ENCODE data around the gene HDAC7.

The HDAC7 gene

DNA sequence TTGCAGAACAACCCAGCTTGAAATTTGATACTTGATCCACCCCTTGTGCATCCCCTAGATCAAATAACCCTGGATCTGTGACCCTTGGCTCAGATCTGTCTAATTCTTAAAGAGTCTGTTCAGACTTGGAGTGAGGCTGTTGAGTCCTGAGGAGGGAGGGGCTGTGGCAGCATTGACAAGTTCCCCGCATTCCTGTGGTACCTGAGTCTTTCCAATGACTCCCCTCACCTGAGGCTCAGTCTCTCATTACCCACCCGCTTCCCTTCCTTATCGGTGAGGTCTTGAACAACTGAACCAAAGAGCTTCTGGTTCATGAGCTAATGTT, 16.1 kb upstream of the HDAC7 start:
- TF ChIP-seq, protein P1, sequence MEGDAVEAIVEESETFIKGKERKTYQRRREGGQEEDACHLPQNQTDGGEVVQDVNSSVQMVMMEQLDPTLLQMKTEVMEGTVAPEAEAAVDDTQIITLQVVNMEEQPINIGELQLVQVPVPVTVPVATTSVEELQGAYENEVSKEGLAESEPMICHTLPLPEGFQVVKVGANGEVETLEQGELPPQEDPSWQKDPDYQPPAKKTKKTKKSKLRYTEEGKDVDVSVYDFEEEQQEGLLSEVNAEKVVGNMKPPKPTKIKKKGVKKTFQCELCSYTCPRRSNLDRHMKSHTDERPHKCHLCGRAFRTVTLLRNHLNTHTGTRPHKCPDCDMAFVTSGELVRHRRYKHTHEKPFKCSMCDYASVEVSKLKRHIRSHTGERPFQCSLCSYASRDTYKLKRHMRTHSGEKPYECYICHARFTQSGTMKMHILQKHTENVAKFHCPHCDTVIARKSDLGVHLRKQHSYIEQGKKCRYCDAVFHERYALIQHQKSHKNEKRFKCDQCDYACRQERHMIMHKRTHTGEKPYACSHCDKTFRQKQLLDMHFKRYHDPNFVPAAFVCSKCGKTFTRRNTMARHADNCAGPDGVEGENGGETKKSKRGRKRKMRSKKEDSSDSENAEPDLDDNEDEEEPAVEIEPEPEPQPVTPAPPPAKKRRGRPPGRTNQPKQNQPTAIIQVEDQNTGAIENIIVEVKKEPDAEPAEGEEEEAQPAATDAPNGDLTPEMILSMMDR (IDR thresholded peaks at IDR 0.05; ENCODE audit: borderline replicate concordance, insufficient read depth, low read depth, low read length), result no peak
- no peak overlapping the region for H3K4me3 ChIP-seq (ENCODE audit: low read depth, low read length)

DNA sequence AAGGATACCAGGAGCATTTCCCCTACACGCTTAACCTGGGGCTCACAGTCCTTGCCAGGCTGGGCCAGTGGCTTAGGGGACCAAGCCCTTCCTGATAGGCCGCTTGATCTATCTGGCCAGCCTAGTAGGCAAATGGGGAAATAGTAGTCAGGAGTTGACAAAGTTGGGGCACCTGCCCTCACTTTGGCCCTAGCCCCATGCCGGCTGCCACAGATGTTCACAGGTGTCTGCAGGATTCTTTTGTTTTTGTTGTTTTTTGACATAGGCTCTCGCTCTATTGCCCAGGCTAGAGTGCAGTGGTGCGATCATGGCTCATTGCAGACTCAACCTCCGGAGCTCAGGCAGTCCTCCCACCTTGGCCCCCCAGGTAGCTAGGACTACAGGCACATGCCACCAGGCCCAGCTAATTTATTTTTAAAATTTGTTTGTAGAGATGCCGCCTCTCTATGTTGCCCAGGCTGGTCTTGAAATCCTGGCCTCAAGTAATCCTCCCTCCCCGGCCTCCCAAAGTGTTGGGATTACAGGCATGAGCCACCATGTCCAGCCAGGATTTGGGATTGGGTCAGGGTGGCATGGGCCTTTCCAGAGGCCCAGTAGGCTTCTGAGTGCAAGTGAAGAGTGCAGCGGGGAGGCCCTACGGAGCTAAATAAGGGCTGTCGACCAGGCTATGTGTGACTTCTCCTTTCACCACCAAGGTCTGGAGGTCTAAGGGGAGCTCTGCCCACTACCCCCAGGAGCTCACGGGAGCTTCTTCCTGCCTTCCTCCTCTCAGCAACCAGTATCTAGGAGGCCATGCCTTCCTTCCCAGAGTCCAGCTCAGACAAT, 15.5 kb upstream of the HDAC7 start:
- no peak overlapping the region for H3K4me3 ChIP-seq (ENCODE audit: low read depth, low read length)
- TF ChIP-seq, protein P1 (IDR thresholded peaks at IDR 0.05; ENCODE audit: borderline replicate concordance, insufficient read depth, low read depth, low read length), result no peak

DNA sequence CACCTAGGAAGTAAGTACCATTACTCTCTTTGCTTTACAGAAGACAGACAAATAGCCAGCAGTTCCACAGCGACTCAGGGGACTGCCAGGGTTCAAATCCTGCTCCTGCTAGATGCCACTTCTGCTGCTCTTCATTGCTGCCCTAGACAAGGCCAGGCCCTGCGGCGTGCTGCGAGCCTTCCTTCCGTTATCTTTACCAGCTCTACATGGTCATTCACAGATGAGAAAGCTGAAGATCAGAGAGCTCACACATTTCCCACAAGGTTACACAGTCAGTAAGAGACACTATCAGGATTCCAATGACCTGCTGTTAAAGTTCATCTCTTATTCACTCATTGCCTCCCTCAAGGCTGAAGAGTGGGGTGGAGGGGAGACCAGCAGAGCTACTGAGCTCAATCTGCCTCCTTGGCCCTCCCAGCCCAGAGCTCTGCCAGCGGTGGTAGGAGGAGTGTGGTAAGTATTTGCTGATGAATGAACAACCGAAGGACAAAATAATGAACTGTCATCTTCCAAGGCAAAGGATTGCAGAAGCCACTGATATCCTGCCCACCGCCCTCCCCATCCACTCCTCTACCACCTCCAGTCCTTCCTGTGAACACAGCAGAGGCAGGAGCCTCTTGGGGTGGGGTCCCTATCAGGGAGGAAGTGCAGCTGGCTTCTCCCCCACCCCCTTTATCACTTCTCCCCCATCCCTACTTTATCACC, 14.6 kb upstream of the HDAC7 start:
- no peak overlapping the region for H3K4me3 ChIP-seq (ENCODE audit: low read depth, low read length)
- TF ChIP-seq, protein P1 (IDR thresholded peaks at IDR 0.05; ENCODE audit: borderline replicate concordance, insufficient read depth, low read depth, low read length), result no peak

DNA sequence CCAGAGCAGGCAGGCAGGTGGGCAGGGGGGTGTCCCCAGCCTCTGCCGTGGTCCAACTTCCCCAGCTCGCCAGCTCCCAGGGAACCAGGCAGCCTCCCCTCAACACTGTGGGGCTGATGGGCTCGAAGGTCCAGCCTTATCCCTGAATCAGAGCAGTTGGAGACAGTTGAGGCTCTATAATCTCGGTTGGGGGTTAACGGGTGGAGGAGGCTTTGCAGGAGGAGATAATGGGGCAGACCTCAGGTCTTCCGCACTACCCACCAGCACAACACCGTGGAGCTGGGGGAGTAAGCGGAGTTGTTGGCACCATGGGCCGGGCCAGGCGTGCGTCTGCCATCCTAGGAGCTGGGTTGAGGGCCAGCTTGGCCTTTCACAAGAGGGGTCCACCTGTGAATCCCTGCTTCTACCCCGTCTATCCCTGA, 13.9 kb upstream of the HDAC7 start:
- TF ChIP-seq, protein P1 (IDR thresholded peaks at IDR 0.05; ENCODE audit: borderline replicate concordance, insufficient read depth, low read depth, low read length), result no peak
- H3K4me3 ChIP-seq (ENCODE audit: low read depth, low read length), result no peak overlapping the region

DNA sequence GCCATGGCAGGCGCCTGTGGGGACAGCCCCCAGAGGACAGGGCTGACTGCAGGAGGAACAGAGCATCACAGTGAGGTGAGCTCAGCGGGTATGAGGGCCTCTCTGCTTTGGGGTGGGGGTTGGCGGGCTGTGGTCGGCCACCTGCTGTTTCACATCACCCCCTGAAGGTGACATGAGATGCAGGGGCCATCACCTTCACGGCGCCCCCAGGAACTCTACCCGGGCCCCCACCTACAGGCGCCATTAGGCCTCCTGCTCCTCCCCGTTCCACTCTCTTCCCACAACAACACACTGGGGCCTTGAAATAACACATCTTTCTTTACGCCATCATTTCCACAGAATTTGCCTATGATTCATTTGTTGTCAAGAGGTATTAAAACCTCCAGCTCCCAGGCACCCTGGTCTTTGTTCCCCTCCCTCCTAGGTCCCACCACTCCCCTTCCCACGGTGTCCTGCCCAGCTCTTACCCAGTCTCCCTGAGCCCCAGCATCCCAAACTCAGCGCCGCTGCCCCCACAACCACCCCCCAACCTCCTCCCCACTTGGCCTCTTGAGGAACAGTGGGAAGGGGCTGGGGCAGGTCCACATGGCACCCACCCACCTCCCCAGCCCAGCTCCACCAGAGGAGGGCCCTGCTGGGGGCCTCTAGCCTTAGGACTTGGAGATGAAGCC, 12.7 kb upstream of the HDAC7 start:
- TF ChIP-seq, protein P1 (IDR thresholded peaks at IDR 0.05; ENCODE audit: borderline replicate concordance, insufficient read depth, low read depth, low read length), result no peak
- H3K4me3 ChIP-seq (ENCODE audit: low read depth, low read length), result peak overlapping the region; percentile 11

DNA sequence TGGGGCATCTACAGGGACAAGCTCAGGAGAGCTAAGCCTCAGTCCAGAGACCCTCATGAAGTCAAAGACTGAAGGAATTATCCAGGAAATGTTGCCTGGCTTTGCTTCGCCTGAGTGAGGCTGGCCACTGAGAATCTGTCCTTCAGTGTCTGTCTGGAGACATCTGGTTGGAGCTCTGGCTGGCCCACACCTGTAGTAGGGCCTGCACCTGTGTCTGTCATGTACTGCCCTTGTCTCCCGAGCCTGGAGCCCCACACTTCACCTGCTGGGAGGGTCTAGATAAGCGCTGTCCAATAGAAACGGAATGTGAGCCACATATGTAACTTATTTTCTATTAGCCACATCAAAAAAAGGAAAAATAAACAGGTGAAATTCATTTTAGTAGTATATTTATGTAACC, 9.9 kb upstream of the HDAC7 start:
- H3K4me3 ChIP-seq (ENCODE audit: low read depth, low read length), result no peak overlapping the region
- TF ChIP-seq, protein P1 (IDR thresholded peaks at IDR 0.05; ENCODE audit: borderline replicate concordance, insufficient read depth, low read depth, low read length), result no peak
